TTC549 (cell line): ENCODE data around the gene YIF1A.
"Not testable (repeated sequence)": the region's sequence is repeated elsewhere in the genome, so short reads cannot be mapped to it uniquely, and the experiment has no call there.

ENCODE experiments used
- FAIRE-seq: peaks from 2 replicates; lab custom pipeline; 2012; peaks lifted over from hg19 to GRCh38; lab: Jason Lieb, UNC

YIF1A gene

DNA sequence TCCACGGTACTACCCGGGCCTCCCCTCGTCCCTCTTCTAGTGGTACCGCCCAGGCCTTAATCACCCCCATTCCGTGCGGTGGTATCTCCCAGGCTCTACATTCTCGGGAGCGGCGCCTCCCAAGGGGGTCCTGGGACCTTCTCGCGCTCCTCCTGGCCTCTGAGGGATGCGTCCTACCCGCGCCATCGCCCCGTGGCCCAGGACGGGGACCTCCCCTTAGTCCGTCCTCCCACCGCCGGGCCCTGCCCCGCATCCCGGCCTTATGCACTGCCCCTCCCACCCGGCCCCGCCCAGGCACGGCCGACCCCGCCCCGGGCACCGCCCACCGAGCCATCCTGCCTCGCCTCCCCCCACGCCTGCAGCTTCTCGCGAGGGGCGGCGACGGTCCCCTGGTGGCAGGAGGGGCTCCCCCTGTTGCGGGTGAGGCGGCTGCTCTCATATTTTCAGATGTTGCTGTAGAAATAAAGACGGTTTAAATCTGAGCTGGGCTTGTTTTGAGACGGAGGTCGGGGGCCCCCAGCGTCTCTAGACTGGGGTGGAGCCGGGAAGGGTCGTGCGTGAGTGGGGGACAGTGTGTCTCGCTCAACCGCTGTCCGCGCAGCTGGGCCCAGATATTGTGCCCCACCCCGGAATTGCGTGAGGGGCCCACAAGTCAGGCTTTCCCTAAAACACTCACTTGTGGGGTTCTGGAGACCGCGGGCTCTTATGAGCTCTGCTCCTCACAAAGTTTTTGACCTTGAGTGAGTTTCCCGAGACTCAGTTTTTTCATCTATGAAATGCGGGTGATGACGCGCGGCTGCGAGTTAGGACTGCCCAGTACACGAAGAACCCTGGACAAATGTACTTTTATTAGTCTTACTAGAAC lies 21.3 kb downstream of the YIF1A start:
- FAIRE-seq, result no peak

DNA sequence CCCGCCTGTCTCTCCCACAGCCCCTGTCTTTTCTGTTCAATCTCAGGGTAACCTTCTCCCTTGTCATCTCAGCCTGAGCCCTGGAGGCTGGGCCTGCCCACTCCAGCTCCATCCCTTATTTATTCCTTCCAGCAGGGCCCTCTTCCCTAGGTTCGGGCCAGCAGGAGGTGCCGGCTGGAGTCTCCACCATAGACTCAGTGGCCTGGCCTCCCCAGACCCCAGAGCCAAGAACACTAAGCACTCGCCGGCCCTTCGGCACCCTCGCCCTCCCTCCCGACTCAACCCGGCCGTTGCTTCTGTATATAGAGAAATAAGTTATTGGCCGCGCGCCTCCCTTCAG lies 21.9 kb downstream of the YIF1A start:
- FAIRE-seq, result no peak

DNA sequence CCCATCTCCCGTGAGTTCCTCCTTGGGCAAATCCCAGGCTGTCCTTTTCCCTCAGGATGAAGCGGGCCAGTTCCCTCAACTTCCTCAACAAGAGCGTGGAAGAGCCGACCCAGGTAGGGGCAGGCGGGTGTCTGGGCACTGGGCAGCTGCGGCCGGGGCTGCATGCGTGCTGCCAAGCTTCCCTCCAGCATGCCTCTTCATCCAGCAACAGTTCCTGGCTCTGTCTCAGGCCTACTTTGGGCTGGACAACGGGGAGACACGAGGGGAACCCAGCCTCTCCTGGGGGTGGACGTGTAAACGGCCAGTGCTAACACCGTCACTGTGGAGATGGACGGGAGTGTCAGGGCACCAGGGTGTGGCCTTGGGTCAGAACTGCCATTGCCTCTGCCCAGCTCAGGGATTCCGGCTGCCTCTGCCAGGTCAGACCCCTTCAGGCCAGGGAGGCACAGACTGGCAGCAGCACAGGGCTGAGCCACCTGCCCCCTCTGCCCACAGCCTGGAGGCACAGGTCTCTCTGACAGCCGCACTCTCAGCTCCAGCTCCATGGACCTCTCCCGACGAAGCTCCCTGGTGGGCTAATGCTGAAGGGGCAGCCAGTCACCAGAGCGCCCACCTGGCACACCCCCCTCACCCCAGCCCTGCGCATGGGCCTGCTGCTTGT lies 22.4 kb downstream of the YIF1A start:
- no peak for FAIRE-seq

DNA sequence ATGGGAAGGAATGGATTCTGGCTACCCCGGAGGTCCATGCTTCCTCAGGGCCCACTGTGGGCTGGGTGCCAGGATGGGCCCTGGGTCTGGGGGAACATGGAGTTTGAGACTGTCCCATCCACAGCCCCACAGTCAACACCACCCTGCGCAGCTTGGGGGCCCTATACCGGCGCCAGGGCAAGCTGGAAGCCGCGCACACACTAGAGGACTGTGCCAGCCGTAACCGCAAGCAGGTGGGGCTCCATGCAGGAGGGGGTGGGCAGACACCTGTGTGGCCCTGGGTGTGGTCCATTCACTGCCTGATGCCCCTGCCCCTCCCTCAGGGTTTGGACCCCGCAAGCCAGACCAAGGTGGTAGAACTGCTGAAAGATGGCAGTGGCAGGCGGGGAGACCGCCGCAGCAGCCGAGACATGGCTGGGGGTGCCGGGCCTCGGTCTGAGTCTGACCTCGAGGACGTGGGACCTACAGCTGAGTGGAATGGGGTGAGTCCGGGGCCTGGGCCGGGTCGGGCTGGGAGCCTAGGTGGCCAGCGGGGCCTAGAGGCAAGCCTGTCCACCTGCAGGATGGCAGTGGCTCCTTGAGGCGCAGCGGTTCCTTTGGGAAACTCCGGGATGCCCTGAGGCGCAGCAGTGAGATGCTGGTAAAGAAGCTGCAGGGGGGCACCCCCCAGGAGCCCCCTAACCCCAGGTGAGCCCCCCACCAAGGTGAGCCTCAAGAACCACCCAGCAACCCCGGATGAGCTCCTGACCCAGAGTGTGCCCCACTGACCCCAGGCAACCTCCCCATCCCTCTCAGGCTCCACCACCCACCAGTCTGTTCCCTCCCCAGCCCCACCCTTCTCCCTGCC lies 23.2 kb downstream of the YIF1A start:
- no peak for FAIRE-seq

DNA sequence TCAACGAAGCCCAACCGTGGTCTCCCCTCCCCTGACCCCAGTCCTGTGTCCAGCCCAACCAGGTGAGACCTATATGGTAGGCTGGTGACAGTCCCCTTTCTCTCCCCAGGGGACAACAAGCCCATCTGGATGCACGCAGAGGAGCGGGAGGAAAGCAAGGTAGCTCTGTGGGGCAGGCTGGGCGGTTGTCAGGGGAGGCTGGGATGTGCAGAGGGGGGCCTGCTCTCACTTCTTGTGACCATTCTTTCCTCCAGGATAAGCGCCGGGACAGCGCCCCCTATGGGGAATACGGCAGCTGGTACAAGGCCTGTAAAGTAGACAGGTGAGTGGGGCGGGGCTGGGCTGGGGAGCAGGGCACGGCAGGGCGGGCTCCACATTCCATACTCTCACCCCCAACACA lies 24.0 kb downstream of the YIF1A start:
- no peak for FAIRE-seq

DNA sequence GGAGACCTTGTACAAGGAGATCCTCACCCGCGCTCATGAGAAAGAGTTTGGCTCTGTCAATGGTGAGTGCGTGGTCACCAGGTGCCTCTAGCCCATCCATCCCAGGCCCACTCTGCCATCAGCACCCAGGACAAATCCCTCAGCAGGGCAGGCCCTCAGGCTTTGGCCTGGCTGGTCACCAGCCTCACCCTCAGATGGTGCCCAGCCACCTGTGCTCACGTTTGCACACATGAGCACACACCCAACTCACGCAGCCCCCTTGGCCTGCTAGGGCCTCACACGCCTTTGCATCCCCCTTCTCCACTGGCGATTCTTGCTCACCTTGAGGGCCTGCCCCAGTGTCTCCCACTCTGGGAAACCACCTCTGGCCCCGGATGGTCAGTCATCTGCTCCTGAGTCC lies 24.6 kb downstream of the YIF1A start:
- FAIRE-seq, result no peak

DNA sequence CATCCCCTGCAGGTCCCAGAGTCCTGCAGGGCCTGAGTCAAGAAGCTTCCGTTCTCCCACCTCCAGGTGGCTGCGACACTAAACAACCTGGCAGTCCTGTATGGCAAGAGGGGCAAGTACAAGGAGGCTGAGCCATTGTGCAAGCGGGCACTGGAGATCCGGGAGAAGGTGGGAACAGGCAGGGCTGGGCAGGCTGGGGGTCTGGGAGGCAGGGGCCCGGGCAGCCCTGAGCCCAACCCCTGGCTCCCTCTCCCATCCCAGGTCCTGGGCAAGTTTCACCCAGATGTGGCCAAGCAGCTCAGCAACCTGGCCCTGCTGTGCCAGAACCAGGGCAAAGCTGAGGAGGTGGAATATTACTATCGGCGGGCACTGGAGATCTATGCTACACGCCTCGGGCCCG lies 25.2 kb downstream of the YIF1A start:
- no peak for FAIRE-seq

DNA sequence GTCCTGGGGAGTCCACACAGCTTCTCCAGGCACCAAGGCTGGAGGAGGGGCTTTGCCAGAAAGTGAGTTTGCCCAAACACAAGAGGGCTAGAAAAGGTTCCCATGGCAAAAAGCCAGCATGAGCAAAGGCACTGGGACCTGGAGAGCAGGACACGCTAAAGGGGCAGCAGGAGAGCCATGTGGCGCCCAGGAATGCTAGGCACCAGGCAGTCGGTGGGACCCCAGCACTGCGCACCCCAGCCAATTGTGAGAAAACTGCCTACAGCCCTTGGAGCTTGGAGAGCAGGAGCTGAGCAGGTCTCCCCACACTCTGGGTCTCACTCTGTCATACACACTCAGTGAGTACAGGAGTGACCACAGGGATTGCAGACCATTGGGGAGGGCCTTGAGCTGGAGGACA lies 25.7 kb downstream of the YIF1A start:
- FAIRE-seq, result no peak

DNA sequence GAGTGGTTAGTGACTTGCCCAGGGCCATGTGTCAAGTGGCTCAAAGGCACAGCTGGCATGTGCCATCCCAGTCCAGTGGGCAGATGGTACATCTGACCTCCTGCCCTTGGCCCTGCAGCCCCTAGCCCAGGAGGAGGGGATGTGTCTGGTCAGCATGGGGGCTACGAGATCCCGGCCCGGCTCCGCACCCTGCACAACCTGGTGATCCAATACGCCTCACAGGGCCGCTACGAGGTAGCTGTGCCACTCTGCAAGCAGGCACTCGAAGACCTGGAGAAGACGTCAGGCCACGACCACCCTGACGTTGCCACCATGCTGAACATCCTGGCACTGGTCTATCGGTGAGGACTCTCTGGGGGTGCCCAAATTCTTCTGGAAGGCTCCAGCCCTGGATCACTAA lies 26.2 kb downstream of the YIF1A start:
- FAIRE-seq, result no peak

DNA sequence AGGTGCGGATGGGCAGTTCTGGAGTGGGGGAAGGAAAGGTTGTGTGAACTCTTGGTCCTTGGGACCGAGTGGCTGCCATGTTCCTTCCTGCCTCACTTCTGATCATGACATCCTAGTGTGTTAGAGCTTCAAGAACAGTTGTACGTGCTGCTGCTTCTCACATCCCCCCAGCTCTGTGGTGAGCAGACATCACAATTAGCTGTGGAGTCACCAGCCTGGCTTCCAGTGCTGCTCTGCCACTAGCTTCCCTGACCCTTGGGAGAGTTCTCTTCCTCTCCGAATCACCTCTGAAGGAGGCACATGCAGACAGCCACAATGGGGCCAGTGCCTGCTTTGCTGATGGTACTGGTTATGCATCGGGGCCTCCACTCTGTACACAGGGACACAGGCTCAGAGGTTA lies 26.8 kb downstream of the YIF1A start:
- FAIRE-seq, result no peak

DNA sequence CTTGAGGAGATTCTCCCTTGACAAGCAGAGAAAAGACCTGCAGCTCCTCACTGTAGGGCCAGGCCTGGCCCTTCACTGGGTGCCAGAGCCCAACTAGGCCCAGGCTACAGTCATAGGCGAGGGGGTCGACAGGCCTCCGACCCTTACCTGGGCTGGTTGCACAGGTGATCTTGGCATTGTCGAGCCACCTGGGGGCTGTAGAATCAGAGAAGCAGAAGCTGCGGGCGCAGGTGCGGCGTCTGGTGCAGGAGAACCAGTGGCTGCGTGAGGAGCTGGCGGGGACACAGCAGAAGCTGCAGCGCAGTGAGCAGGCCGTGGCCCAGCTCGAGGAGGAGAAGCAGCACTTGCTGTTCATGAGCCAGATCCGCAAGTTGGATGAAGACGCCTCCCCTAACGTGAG lies 27.4 kb downstream of the YIF1A start:
- FAIRE-seq, result no peak

DNA sequence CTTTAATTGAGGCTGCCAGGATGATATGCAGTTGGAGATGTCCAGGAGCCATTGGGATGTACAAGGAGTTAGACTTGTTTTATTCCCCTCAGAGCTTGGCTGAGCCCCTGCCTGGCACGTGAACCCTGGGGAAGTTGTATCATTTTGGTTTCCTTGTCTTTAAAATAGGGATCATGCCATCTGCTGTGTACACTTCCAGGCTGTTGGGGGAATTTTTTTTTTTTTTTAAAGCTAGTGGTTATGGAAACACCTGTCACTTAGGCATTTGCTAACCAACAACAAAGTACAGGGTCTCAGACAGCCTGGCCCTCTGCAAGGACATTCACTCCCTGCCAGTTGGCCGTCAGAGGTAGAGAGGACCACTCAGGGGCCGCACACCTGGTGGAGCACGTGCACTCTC lies 29.0 kb downstream of the YIF1A start:
- FAIRE-seq, result no peak

DNA sequence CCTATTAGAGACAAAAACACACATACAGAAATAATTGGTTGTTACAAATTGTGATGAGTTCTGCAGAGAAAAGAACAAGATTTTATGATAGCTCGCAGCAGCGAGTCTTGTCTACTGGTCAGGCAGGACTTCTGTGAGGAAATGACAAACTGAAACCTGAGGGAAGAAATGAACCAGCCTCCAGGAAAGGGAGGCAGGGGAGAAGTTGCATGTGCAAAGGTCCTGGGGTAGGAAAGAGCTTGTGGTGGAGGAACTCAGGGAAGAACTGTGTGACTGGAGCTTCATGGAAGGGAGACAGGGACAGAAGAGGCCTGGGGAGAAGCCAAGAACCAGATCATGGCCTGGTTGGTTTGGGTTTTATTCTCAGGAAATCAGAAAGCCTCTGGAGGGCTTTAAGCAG lies 29.7 kb downstream of the YIF1A start:
- FAIRE-seq, result no peak

DNA sequence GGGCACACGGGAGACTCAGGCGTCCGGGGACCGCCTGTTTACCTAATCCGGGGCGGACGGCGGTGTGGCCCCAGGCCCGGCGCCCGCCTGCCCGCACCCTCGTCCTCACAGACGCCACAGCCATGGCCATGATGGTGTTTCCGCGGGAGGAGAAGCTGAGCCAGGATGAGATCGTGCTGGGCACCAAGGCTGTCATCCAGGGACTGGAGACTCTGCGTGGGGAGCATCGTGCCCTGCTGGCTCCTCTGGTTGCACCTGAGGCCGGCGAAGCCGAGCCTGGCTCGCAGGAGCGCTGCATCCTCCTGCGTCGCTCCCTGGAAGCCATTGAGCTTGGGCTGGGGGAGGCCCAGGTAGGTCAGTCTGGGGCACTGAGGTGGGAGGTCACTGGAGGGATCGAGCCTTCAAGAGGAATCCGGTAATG lies 30.5 kb downstream of the YIF1A start:
- FAIRE-seq, result no peak

DNA sequence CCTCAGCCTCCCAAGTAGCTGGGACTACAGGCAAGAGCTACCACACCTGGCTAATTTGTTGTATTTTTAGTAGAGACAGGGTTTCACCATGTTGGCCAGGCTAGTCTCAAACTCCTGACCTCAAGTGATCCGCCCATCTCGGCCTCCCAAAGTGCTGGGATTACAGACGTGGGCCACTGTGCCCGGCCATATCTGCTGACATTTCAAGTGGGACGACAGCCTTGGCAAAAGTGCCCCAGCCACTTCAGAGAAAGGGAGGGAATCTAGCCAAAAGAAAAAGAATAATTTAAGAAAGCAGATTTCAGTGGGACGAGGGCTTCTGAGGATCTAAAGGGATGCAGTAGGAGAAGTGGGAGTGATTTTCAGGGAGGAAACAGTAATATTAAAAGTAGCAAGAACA lies 35.9 kb downstream of the YIF1A start:
- FAIRE-seq, result not testable (repeated sequence)

DNA sequence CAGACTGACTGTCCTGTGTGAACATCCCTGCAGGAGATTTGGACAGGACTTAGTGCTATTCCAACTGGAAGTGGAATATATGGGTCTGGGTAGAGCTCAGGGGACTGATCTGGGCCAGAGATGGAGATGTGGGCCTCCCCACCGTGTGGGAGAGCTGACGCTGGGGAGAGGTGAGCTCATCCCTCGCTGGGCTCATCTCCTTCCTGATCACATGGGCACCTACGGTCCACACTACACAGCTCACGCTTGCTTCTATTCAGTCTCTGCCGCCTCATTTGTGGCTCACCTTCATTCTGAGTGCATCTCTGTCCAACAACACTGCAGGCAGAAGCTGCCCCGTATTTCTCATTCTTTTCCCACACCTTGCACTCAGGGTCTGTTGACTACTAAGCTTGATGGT lies 37.1 kb downstream of the YIF1A start:
- FAIRE-seq, result no peak

DNA sequence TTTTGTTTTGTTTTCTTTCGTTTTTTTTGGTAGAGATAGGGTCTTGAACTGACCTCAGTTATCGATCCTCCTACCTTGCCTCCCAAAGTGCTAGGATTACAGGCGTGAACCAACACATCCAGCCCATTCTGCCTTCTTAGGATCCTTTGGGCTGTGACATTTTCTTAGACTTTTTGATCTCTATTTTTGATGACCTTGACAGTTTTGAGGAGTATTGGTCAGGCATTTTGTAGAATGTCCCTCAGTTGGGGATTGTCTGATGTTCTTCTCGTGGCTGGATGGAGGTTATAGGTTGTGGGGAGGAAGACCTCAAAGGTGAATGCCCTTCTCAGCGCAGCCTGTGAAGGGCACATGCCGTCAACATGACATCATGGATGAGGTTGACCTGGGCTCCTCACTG lies 40.0 kb downstream of the YIF1A start:
- FAIRE-seq, result no peak

DNA sequence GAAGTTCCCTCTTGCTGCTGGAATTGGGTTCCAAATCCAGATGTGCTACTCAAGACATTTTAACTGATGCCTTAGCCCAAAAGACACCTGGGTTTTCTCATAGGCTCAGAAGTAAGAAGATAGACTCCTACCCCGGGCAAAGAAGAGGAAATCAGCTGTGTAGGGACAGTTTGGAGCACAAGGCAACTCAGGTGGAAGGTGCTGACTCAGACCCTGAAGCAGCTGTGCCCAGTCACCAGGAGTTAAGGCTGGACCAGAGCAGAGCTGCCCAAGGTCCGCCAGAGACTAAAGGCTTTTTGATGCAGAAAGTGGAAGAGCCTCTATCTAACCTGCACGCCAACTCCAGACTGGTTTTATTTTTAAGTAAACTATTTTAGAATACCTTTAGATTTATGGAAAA lies 41.1 kb downstream of the YIF1A start:
- no peak for FAIRE-seq

DNA sequence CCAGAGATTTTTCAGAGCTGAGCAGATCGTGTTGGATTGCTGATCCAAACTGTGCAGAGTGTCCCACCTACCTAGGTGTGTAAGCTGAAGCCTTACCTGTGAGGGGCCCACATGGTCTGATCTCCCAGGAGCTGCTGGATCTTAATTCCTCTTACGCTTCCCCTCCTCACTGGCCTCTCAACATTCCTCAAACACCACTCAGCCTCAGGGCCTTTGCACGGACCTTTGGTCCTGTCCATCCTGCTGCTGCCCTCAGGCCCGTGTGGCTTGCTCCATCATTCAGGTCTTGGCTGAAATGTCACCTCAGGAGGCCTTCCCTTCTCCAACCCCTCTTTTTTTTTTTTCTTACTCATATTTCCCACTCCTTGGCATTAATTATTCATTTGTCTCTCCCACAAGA lies 41.6 kb downstream of the YIF1A start:
- FAIRE-seq, result no peak

DNA sequence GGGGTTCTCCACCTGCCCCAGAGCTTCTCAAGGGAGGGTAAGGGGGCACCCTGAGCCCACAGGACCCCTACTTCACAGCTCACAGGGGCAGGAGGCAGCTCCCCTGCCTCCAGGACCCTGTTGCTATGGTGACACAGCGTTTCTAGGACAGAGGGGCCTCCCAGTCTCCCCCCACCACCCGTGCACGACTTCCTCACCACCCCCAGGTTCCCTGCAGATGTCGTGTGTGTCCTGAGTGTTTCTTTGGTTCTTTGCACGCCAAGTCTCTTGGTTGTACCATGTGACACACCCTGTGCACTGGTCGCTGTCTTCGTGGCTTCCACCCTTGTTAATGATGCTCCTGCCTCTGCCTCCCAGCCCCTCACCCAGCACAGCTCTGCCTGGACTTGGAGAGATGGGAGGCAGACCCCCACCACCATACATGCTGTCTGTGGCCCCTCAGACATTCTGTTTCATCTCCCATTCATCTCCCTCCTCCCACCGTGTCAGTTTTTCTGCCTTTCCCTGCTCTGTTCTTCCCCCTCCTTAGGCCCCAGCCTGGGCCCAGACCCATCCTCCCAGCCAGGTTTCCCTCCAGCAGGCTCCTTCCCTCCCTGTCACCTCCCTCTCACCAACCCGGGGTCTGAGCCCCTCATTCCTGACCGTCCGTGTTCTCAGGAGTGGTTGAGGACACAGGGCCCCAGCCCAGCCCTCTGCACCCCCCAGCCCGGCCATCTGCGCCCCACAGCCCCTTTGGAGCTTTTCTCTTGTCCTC lies 45.0 kb downstream of the YIF1A start:
- FAIRE-seq, result no peak

DNA sequence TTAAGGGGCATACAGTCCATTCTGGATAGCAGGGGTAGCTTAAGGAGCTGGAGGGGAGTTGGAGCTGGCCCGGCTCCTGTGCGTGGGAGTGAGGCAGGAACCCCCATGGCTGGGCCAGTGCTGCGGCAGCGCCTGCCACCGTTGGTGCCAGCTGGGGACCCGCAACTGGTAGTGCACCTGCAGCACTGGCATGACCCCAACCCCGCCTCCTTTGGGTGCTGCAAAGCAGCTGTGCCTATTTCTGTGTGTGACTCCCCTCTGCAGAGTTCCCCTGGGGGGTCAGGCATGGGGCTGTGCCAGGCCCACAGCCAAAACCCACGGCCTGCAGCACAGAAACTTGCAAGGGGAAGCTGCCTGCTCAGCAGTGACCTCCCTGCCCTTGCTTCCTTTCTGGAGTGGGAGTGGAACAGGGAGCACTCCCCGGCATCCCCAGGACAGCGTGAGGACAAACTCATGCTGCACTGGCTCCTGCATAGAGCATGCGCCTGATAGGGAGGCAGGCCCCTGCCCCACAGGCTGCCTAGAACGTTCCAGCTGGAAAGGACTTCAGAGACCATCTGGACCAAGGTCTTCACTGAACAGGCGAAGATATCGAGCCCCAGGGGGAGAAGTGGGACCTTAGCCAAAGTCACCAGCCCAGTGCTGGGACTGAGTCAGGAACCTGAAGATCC lies 46.7 kb downstream of the YIF1A start:
- no peak for FAIRE-seq

DNA sequence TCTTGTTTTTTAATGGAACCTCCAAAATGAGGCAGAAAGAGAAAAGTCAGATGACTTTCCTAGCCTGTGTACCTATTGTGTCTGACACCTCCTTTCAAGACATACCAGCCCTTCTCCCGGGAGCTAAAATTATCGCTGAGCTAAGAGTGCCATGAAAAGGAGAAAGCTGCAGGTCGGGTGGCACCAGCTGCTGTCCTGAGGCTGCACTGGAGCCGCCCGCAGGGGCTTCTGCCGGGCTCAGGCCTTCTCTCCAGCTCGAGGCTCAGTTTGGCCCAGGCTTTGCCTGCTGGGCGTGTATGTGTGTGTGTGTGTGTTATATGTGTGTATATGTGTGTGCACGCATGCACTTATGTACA lies 48.2 kb downstream of the YIF1A start:
- FAIRE-seq, result no peak
